Stimulated activated effector memory CD8-positive, alpha-beta T cell treated with anti-CD3 and anti-CD28 coated beads, Interleukin-12 subunit alpha, Interleukin-12 subunit beta, amount 100 ng/mL, for 72 hours (primary cell): Measurements from ENCODE around the gene OBP2B.
"Not testable (repeated sequence)": the region's sequence is repeated elsewhere in the genome, so short reads cannot be mapped to it uniquely, and the experiment has no call there.

Experiments
- ATAC-seq: fragments of 150-1000 bp; cut with Tn5 transposase; 2 replicates; pipeline ENCODE4 v1.10.0; 2021
- DNase-seq, 2 donors: peaks; one replicate each; pipeline ENCODE4 v3.0.0; 2021 to 2022; ENCODE audit warnings: low spot score in 2 of 2
- H3K27ac Mint-ChIP-seq: one replicate; pipeline ENCODE4 v1.8.0; 2022; ENCODE audit warnings: mild to moderate bottlenecking, mixed read lengths
- H3K36me3 Mint-ChIP-seq: one replicate; pipeline ENCODE4 v1.8.0; 2022; ENCODE audit warnings: mild to moderate bottlenecking, mixed read lengths
- H3K4me1 Mint-ChIP-seq: one replicate; pipeline ENCODE4 v1.8.0; 2022; ENCODE audit warnings: mixed read lengths
- H3K4me3 Mint-ChIP-seq: one replicate; pipeline ENCODE4 v1.8.0; 2022; ENCODE audit warnings: mild to moderate bottlenecking, mixed read lengths
- H3K9me3 Mint-ChIP-seq: one replicate; pipeline ENCODE4 v1.8.0; 2022; ENCODE audit warnings: mixed read lengths

OBP2B gene

DNA sequence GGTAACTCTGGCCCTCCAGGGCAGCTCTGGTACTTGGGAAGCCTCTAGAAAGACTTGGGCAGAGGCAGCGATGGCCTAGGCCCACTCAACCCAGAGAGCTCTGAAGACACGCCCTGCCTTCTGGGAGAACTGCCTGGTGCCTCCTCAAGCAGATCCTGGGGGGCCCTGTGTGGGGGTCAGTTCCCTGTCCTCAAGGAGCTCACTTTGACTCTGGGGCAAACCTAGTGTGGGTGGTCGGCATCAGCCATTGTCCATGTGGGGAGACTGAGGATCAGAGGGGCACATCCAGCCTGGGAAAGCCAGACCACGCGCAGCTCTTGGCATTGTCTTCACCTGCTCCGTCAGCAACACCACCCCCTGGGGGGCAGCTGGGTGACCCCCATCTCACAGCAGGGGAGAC is 37.9 kb upstream of the OBP2B start:
- no peak for ATAC-seq
- no peaks in the 10 kb centered on the region for H3K36me3 Mint-ChIP-seq
- H3K4me1 Mint-ChIP-seq, result no peaks in the 10 kb centered on the region
- H3K4me3 Mint-ChIP-seq, result no peak overlapping the region
- no peak for DNase-seq
- H3K27ac Mint-ChIP-seq, result no peak overlapping the region
- H3K9me3 Mint-ChIP-seq, result no peaks in the 10 kb centered on the region

- Mint-ChIP-seq H3K4me3 (no peak overlapping the region), H3K27ac (no peak overlapping the region), H3K9me3 (no peaks in the 10 kb centered on the region), H3K36me3 (no peaks in the 10 kb centered on the region), H3K4me1 (no peaks in the 10 kb centered on the region)
- DNase-seq (no peak), ATAC-seq (no peak)
These were observed 37.5 kb upstream of the OBP2B start for GRCh38 chr9:133246562-133246961.

DNA sequence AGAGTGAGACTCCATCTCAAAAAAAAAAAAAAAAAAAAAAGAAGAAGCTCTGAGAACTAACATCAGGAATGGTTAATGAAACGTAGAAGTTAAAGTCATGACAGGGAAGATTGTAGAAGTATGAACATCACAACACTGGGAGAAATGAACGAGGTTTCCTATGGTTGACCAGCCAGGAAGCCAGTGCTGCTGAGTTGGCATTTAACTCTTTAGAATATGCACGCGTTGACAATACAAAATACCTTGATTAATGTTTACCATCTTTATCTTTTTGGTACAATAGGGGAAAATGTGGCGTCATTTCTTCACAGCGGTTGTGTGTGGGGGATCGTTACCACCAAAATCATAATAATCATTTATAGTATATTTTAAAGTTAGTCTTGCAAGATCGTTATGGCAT is 33.9 kb upstream of the OBP2B start:
- Mint-ChIP-seq H3K27ac (no peak overlapping the region), H3K4me1 (peaks cover 9% of the 10 kb centered on the region), H3K4me3 (no peak overlapping the region), H3K9me3 (no peaks in the 10 kb centered on the region), H3K36me3 (no peaks in the 10 kb centered on the region)
- DNase-seq (no peak), ATAC-seq (no peak)

DNA sequence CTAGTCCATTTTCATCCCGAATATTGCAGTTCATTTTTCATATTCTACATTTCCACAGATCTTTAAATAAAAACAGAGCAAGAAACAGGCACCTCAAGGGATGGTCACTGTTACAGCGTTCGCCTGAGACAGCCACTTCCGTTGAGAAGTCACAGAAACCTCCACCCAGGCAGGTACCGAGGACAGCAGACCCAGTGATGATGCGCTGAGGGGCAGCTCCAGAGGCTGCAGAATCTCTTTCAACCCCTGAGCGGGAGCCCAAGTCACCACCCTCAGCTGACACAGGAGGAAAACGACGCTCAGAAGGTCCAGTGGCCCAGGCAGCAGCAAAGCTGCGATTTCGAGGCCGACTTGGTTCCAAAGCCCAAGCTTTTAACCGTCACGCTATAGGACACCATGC is 33.2 kb upstream of the OBP2B start:
- H3K27ac Mint-ChIP-seq, result no peak overlapping the region
- H3K9me3 Mint-ChIP-seq, result no peaks in the 10 kb centered on the region
- H3K4me3 Mint-ChIP-seq, result no peak overlapping the region
- ATAC-seq (no peak), DNase-seq (no peak)
- no peaks in the 10 kb centered on the region for H3K36me3 Mint-ChIP-seq
- peaks cover 9% of the 10 kb centered on the region for H3K4me1 Mint-ChIP-seq

- Mint-ChIP-seq H3K4me3 (peak overlapping the region; percentile 50), H3K36me3 (no peaks in the 10 kb centered on the region), H3K27ac (no peak overlapping the region), H3K4me1 (peaks cover 9% of the 10 kb centered on the region), H3K9me3 (no peaks in the 10 kb centered on the region)
- DNase-seq (no peak), ATAC-seq (no peak)
These were observed 30.6 kb upstream of the OBP2B start for GRCh38 chr9:133239533-133240090.

- no peak overlapping the region for H3K27ac Mint-ChIP-seq
- no peaks in the 10 kb centered on the region for H3K36me3 Mint-ChIP-seq
- peak; percentile 63 to 81 for DNase-seq
- peaks cover 9% of the 10 kb centered on the region for H3K4me1 Mint-ChIP-seq
- peak; percentile 86 for ATAC-seq
- H3K4me3 Mint-ChIP-seq, result peak overlapping the region; percentile 50
- no peaks in the 10 kb centered on the region for H3K9me3 Mint-ChIP-seq
These were observed 29.9 kb upstream of the OBP2B start for GRCh38 chr9:133238851-133239532.

GRCh38 chr9:133238272-133238850 is 29.3 kb upstream of the OBP2B start:
- no peaks in the 10 kb centered on the region for H3K36me3 Mint-ChIP-seq
- no peaks in the 10 kb centered on the region for H3K9me3 Mint-ChIP-seq
- peak in 1 of 2 donors; percentile 72 for DNase-seq
- peaks cover 9% of the 10 kb centered on the region for H3K4me1 Mint-ChIP-seq
- H3K27ac Mint-ChIP-seq, result no peak overlapping the region
- H3K4me3 Mint-ChIP-seq, result peak overlapping the region; percentile 50
- peak; percentile 67 for ATAC-seq

DNA sequence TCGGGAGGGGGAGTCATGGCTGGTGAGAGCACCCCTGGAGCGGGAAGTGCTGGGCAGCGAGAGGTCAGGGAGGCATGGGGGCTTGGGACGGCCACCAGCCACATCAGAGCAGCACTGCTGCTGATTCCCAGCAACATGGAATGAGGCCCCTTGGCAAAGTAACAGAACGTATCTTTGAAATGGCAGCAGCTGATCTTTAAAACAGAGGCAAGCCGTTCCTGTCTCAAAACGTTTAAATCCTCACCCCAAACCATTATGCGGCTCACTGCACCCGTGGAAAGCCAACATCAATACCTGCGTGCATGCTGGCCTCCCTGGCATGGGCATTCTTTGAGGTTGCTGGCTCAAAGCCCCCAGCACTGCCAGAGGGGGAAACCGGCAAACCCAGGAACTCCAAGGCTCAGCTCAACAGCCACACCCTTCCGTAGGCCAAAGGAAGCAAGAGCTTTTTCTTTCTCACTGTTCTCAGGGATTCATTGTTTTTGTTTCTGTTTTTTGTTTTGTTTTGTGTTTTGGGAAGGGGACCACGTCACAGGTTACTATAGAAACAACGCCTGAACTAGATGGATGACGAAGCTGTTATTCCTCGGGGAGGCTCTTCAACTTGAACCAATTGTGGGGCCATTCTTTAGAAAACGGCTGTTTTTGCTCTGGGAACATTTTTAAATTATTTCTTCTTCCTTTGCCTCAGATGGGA is 28.1 kb upstream of the OBP2B start:
- H3K4me3 Mint-ChIP-seq, result no peak overlapping the region
- H3K4me1 Mint-ChIP-seq, result peaks cover 9% of the 10 kb centered on the region
- DNase-seq (no peak), ATAC-seq (no peak)
- no peak overlapping the region for H3K27ac Mint-ChIP-seq
- no peaks in the 10 kb centered on the region for H3K36me3 Mint-ChIP-seq
- H3K9me3 Mint-ChIP-seq, result no peaks in the 10 kb centered on the region

DNA sequence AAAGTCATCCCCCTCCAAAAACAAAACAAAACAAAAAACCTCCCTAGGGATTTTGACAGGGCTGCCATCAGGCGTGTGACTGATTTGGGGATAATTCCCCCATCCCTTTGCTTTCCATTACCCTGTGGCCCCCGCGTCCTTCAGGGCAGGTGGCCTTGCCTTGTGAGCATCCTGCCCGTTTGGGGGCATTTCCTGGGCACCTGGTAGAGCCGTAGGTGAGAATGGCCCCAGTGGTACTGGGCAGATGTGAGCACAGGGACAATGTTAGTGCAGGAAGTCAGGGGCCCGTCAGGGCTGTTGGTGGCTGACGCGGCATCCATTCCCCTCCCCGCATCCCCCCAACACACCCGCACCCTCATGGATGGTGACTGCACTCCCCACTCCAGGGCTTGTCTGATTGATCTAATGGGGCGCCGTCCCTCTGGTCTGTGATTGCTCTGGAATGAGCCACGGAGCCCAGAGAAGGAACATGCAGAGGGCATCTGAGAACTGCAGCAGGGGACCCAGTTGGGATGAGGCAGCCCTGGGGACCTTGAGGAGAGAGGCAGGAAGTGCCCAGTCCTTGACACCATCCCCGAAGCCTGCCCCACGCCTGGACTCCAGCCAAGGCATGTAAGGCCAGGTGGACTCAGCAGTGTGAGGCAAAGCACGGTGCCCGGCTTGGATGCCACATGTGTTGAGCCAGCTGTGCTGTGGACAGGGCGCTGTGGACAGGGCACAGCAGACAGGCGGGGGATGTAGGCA is 27.4 kb upstream of the OBP2B start:
- not testable (repeated sequence) for DNase-seq, H3K4me3 Mint-ChIP-seq, H3K36me3 Mint-ChIP-seq, H3K27ac Mint-ChIP-seq, H3K9me3 Mint-ChIP-seq, H3K4me1 Mint-ChIP-seq, ATAC-seq

DNA sequence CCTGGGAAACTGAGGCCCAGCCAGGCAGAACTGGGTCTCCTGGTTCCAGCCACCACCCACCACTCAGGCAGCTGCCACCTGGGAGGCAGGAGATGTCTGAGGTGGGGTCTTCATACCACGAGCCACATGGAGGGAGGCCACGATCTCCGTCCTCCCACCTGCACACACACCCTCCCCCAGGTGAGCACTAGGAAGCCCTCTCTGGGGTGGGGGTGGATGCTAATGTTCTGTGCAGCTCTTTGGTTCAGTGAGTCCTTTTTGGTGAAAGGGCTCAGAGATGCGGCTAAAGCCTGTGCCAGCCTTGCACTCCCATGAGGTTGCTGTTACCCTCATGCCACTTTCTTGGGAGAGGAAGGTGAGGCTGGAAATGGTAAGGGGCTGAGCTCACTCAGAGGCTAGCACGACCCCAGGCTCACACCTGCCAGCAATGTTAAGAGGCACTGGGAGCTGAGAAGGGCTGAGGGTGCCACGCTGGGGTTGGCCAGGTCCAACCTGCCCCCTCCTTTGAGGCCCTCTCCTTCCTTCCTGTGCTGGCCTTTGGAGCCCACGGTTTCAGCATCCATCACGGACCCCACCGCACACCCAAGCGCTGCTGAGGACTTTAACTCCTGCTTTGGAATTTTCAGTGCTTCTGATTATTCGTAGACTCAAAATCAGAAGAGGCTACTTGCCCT is 26.6 kb upstream of the OBP2B start:
- ATAC-seq, result no peak
- no peak overlapping the region for H3K27ac Mint-ChIP-seq

GRCh38 chr9:133234577-133235322 is 25.7 kb upstream of the OBP2B start:
- DNase-seq (no peak), ATAC-seq (no peak)
- Mint-ChIP-seq H3K4me3 (no peak overlapping the region), H3K4me1 (peaks cover 9% of the 10 kb centered on the region), H3K36me3 (no peaks in the 10 kb centered on the region), H3K27ac (no peak overlapping the region), H3K9me3 (no peaks in the 10 kb centered on the region)

More for the DNA sequence above, 26.6 kb upstream of the OBP2B start:
- Mint-ChIP-seq H3K9me3 (no peaks in the 10 kb centered on the region), H3K4me1 (peaks cover 9% of the 10 kb centered on the region), H3K36me3 (no peaks in the 10 kb centered on the region), H3K4me3 (no peak overlapping the region)
- DNase-seq, result no peak

DNA sequence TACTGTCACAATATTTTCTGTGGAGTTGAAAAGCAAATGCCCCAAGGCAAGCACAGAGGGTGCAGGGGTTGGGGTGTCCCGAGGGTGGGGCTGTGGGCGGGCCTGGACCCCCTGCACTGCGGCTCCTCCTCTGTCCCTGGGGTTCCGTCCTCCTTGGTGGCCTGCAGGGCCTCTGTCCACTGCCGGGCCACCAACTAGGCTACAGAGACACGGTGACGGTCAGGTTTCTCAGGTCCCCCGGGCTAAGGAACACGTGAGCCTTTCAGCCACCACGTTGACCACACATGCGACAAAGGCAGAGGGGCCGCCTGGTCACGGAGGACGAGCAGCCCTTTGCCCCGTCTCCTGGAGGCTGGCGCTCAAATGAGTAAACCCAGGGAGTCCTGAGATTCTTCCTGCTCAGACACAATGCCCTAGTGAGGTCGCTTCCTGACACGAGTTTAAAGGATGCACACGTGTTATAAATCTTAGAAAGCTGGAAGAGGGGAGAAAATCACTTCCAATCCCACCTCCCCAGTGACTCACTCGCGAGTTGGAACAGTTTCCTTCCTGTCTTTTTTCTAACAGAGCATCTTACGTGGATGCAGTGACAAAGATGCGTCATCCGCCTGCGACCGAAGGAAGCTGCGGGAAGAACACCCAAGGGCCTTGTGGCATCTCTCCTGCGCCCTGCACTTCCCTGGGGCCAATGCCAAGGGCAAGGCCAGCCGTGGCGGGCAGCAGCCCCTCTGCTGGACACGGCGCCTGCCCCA is 24.8 kb upstream of the OBP2B start:
- no peaks in the 10 kb centered on the region for H3K9me3 Mint-ChIP-seq

GRCh38 chr9:133231934-133232568 is 23.0 kb upstream of the OBP2B start:
- ATAC-seq, DNase-seq, H3K4me1 Mint-ChIP-seq, H3K36me3 Mint-ChIP-seq, H3K4me3 Mint-ChIP-seq, H3K9me3 Mint-ChIP-seq, H3K27ac Mint-ChIP-seq: not testable (repeated sequence)

More for the DNA sequence above, 24.8 kb upstream of the OBP2B start:
- Mint-ChIP-seq H3K36me3 (no peaks in the 10 kb centered on the region), H3K27ac (no peak overlapping the region), H3K4me3 (no peak overlapping the region), H3K4me1 (peaks cover 3% of the 10 kb centered on the region)
- no peak for ATAC-seq
- DNase-seq, result no peak
